Hepatocyte (in vitro differentiated cells): Measurements from ENCODE around the gene PTTG1IP. TPM values are rescaled to one million over a fixed set of nuclear protein-coding genes. Genes with fewer than 3 reads are reported as not detected.

Experiments used
- DNase-seq: peaks from one replicate; pipeline ENCODE4 v3.0.0-alpha.2; 2016; ENCODE audit warnings: low spot score
- H2AFZ ChIP-seq: fragments of 200-600 bp; sonication (generic); 2 replicates; pipeline ENCODE4 v1.6.0; 2016; ENCODE audit warnings: antibody characterized with exemption, mild to moderate bottlenecking
- H3K27ac ChIP-seq: fragments of 200-600 bp; sonication (generic); 2 replicates; pipeline ENCODE4 v1.5.1; 2016; ENCODE audit warnings: mild to moderate bottlenecking
- H3K27me3 ChIP-seq: fragments of 200-600 bp; sonication (generic); 2 replicates; pipeline ENCODE4 v1.6.1; 2016
- H3K36me3 ChIP-seq: fragments of 200-600 bp; sonication (generic); replicated peaks from 2 replicates; pipeline ENCODE4 v1.5.1; 2016; ENCODE audit warnings: low read depth; ENCODE audit not compliant: insufficient read depth
- H3K4me1 ChIP-seq: fragments of 200-600 bp; sonication (generic); 2 replicates; pipeline ENCODE4 v1.5.1; 2016; ENCODE audit warnings: mild to moderate bottlenecking, moderate library complexity; ENCODE audit not compliant: insufficient read depth
- H3K4me2 ChIP-seq: fragments of 200-600 bp; sonication (generic); 2 replicates; pipeline ENCODE4 v1.6.0; 2016
- H3K4me3 ChIP-seq: fragments of 200-600 bp; sonication (generic); 2 replicates; pipeline ENCODE4 v1.5.1; 2016; ENCODE audit warnings: mild to moderate bottlenecking
- H3K79me2 ChIP-seq: fragments of 200-600 bp; sonication (generic); 2 replicates; pipeline ENCODE4 v1.6.0; 2017; ENCODE audit warnings: mild to moderate bottlenecking
- H3K9me2 ChIP-seq: fragments of 200-600 bp; sonication (generic); replicated peaks from 2 replicates; pipeline ENCODE4 v1.6.0; 2017; ENCODE audit warnings: mild to moderate bottlenecking; ENCODE audit not compliant: insufficient read depth
- H3K9me3 ChIP-seq: fragments of 200-600 bp; sonication (generic); 2 replicates; pipeline ENCODE4 v1.5.1; 2016; ENCODE audit warnings: low read depth, mild to moderate bottlenecking
- H4K20me1 ChIP-seq: fragments of 200-600 bp; sonication (generic); 2 replicates; pipeline ENCODE4 v1.6.0; 2016; ENCODE audit warnings: mild to moderate bottlenecking; ENCODE audit not compliant: insufficient read depth, poor library complexity, severe bottlenecking
- EZH2 ChIP-seq: fragments of 200-600 bp; sonication (generic); IDR thresholded peaks from 2 replicates; pipeline ENCODE4 v1.6.1; 2016; ENCODE audit warnings: antibody characterized with exemption, mild to moderate bottlenecking, borderline replicate concordance
- EZH2phosphoT487 ChIP-seq: fragments of 200-600 bp; sonication (generic); IDR thresholded peaks from one replicate; pipeline ENCODE4 v1.6.1; 2018; ENCODE audit warnings: antibody characterized with exemption, mild to moderate bottlenecking, low read depth, moderate library complexity; ENCODE audit not compliant: unreplicated experiment, severe bottlenecking
- WGBS: methylation state at CpG from one replicate; pipeline ENCODE4 v1.1.6; 2016; ENCODE audit warnings: low lambda C conversion rate; ENCODE audit errors: missing lambda C conversion rate; 5-methylcytosine and 5-hydroxymethylcytosine counted together
- polyA plus RNA-seq: library from polyadenylated mRNA; unstranded; fragments of >200 nt; fragmentation: Nextera tagmentation; extraction: Ambion mirVana; gene quantifications from 2 replicates; pipeline ENCODE4 v1.2.1, GENCODE V29; 2016
- total RNA-seq: library from RNA; depleted of rRNA; stranded (reverse); fragments of >200 nt; gene quantifications from 2 replicates; pipeline ENCODE4 v1.2.3, GENCODE V29; 2014
- TF ChIP-seq, protein P1 (sequence below): fragments of 200-600 bp; sonication (generic); IDR thresholded peaks from 2 replicates; pipeline ENCODE4 v1.5.1; 2016; ENCODE audit warnings: antibody characterized with exemption, mild to moderate bottlenecking; ENCODE audit not compliant: poor library complexity

Gene PTTG1IP
- total and polyA plus RNA-seq, 2 experiments from 2014 or later, result 344 to 362 TPM

DNA sequence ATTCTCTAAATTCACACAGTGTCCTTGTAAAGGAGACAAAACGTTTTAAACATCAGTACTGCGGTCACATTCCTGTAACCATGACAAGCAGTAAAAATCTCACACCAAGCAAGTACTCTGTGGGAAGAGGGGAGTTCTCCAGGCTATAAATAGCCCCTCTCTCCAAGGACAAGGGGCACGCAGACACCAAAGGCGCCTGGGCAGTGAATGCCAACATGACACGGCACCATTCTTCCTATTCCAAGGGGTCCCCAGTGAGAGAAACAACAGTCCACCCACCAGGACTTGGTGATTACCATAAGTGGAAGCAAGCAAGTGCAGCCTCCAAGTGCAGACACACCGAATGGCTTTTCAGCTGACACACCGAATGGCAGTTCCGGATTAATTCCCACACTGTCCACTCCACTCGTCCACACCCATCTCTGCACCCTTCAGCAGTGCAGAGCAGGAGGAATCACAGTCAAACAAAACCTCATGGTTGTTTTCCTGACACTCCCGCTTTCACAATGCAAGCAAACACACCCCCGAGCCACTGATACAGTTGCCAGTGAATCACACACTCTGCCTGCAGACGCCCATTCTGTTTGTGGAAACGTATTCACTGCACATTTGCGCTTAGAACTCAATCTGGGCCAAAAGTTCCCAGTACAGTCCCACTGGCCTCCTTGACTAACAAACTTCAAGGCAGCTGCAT lies 1.8 kb downstream of the PTTG1IP start:
- H3K4me1 ChIP-seq, result peaks cover 32% of the 10 kb centered on the region
- 38% methylated on average over 14 of the region's 14 CpGs for WGBS
- no peaks in the 10 kb centered on the region for H3K36me3 ChIP-seq
- no peaks in the 10 kb centered on the region for H3K9me2 ChIP-seq
- peak overlapping the region; percentile 57 for H3K4me3 ChIP-seq
- peaks cover 59% of the 10 kb centered on the region for H3K79me2 ChIP-seq
- no peaks in the 10 kb centered on the region for H3K27me3 ChIP-seq
- H3K27ac ChIP-seq, result peak overlapping the region; percentile 89
- TF ChIP-seq EZH2, result no peak
- TF ChIP-seq EZH2phosphoT487, result no peak
- TF ChIP-seq, protein P1, sequence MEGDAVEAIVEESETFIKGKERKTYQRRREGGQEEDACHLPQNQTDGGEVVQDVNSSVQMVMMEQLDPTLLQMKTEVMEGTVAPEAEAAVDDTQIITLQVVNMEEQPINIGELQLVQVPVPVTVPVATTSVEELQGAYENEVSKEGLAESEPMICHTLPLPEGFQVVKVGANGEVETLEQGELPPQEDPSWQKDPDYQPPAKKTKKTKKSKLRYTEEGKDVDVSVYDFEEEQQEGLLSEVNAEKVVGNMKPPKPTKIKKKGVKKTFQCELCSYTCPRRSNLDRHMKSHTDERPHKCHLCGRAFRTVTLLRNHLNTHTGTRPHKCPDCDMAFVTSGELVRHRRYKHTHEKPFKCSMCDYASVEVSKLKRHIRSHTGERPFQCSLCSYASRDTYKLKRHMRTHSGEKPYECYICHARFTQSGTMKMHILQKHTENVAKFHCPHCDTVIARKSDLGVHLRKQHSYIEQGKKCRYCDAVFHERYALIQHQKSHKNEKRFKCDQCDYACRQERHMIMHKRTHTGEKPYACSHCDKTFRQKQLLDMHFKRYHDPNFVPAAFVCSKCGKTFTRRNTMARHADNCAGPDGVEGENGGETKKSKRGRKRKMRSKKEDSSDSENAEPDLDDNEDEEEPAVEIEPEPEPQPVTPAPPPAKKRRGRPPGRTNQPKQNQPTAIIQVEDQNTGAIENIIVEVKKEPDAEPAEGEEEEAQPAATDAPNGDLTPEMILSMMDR, result no peak
- H3K9me3 ChIP-seq, result no peaks in the 10 kb centered on the region
- peak; percentile 74 for DNase-seq
- H3K4me2 ChIP-seq, result peak overlapping the region; percentile 81
- H4K20me1 ChIP-seq, result peaks cover 56% of the 10 kb centered on the region
- no peak overlapping the region for H2AFZ ChIP-seq

DNA sequence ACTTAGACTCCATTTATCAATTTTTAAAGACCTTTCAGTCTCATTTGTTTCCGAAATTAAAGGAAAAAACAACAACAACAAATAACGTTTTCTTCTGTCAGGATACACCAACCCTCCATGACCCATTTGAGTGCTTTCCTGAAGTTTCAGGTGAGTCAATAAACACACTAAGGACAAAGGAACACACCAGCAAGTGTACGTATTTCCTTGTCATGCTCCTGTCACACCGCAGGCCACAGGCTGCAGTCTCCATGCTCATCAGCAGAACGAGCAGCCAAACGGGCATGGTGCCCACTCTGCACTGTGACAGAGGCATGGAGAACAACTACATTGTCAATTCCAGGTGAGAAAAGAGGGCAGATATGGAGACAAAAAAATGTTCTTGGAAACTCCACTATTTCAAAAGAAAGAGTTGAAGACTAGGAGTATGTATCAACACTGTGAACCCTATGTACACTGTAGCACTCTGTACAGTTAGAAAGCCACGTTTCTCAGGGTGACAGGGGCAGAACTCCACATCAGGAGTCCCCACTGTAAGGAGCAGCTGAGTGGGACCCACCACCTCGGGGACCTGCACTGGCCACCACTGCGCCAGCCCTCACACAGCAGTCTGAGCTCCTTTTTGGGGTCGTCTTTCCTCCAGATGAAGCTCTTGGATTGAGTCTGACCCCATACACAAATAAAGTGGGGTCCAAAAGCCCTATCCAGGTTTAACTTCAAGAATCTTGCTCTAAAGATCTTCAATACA lies 2.6 kb downstream of the PTTG1IP start:
- H4K20me1 ChIP-seq, result peaks cover 61% of the 10 kb centered on the region
- WGBS, result 58% methylated on average over 10 of the region's 10 CpGs
- peak overlapping the region; percentile 89 for H3K27ac ChIP-seq
- peaks cover 37% of the 10 kb centered on the region for H3K4me1 ChIP-seq
- H3K79me2 ChIP-seq, result peaks cover 65% of the 10 kb centered on the region
- no peak overlapping the region for H2AFZ ChIP-seq
- H3K4me3 ChIP-seq, result no peak overlapping the region
- no peaks in the 10 kb centered on the region for H3K27me3 ChIP-seq
- H3K9me2 ChIP-seq, result no peaks in the 10 kb centered on the region
- TF ChIP-seq, protein P1, result no peak
- TF ChIP-seq EZH2phosphoT487, result no peak
- no peak for TF ChIP-seq EZH2
- no peaks in the 10 kb centered on the region for H3K9me3 ChIP-seq
- no peak for DNase-seq
- H3K36me3 ChIP-seq, result no peaks in the 10 kb centered on the region
- peak overlapping the region; percentile 81 for H3K4me2 ChIP-seq

DNA sequence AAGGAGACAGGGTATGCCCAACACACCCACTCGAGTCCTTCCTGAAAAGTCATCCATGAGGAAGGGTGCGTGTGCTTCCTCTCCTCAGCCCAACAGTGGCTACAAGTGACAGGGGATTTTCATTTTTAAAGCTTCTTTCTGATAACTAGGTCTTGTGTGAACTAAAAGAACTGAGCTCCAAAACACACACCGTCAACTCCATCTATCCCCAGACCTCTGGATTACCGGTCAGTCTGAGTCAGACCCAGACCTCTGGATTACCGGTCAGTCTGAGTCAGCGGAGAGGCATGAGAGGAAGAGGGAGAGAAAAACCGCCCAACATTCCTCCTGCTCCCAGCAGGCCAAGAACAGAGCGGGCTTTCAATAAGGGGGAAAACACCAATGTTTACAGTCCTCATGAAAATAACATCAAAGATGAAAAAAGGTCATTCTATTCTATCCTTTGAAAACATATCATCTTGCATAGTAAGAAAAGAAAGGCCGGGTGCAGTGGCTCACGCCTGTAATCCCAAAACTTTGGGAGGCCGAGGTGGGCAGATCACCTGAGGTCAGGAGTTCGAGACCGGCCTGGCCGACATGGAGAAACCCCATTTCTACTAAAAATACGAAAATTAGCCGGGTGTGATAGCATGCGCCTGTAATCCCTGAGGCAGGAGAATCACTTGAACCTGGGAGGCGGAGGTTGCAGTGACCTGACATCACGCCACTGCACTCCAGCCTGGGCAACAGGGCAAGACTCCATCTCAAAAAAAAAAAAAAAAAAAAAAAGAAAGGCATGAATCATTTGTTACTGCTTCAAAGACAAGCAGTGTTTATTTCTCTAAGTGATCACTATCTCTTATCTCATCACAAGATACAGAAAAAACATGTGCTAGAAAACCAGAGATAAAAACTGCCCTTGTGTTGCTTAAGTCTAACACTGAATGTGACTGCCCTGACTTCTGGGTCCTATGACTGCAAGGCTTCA lies 3.4 kb downstream of the PTTG1IP start:
- H2AFZ ChIP-seq, result no peak overlapping the region
- H3K4me3 ChIP-seq, result no peak overlapping the region
- H4K20me1 ChIP-seq, result peaks cover 70% of the 10 kb centered on the region
- H3K36me3 ChIP-seq, result no peaks in the 10 kb centered on the region
- TF ChIP-seq, protein P1, result no peak
- no peak for TF ChIP-seq EZH2phosphoT487
- no peaks in the 10 kb centered on the region for H3K27me3 ChIP-seq
- peaks cover 45% of the 10 kb centered on the region for H3K4me1 ChIP-seq
- no peaks in the 10 kb centered on the region for H3K9me3 ChIP-seq
- WGBS, result 47% methylated on average over 19 of the region's 19 CpGs
- DNase-seq, result peak; percentile 90
- peak overlapping the region; percentile 89 for H3K27ac ChIP-seq
- H3K79me2 ChIP-seq, result peaks cover 74% of the 10 kb centered on the region
- H3K4me2 ChIP-seq, result peak overlapping the region; percentile 81
- no peaks in the 10 kb centered on the region for H3K9me2 ChIP-seq
